GM12864 (cell line): ENCODE results near the gene CD19.
A peak's percentile ranks its signal among the peaks of the same experiment; 100 is the strongest.
"Not testable (repeated sequence)": the region's sequence is repeated elsewhere in the genome, so short reads cannot be mapped to it uniquely, and the experiment has no call there.

Experiments
- DNase-seq: peaks from one replicate; pipeline ENCODE4 v3.0.0-alpha.2; 2011; ENCODE audit warnings: low read depth
- H3K4me3 ChIP-seq: 2 replicates; pipeline ENCODE4 v1.5.1; 2011; ENCODE audit warnings: mild to moderate bottlenecking, low read depth, low read length, control low read depth
- CTCF ChIP-seq: IDR thresholded peaks from 2 replicates; pipeline ENCODE4 v1.5.1; 2011; ENCODE audit warnings: low read depth, mild to moderate bottlenecking, moderate library complexity, low read length, control low read depth, inconsistent platforms; ENCODE audit errors: missing control alignments

The CD19 gene

GRCh38 chr16:28936784-28937155 is 5.0 kb downstream of the CD19 start:
- no peak overlapping the region for H3K4me3 ChIP-seq

GRCh38 chr16:28937222-28937876 is 5.6 kb downstream of the CD19 start:
- no peak overlapping the region for H3K4me3 ChIP-seq
- DNase-seq, result no peak
- no peak for TF ChIP-seq CTCF

More at GRCh38 chr16:28936784-28937155, 5.0 kb downstream of the CD19 start:
- DNase-seq, result no peak
- TF ChIP-seq CTCF, result no peak

DNA sequence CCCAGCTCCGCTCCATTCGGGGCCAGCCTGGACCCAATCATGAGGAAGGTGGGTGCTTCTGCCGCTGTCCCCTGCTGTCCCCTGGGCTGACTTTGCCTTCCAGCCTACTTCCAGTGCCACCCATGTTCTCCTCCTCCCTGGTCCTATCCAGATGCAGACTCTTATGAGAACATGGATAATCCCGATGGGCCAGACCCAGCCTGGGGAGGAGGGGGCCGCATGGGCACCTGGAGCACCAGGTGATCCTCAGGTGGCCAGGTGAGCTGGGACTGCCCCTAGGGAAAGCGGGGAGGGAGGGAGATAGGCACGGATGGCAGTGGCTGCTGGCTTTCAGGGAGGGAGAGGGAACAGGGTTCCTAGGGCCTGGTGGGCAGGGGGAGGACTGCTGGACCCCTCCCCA is 7.0 kb downstream of the CD19 start:
- H3K4me3 ChIP-seq, result no peak overlapping the region
- TF ChIP-seq CTCF, result no peak
- no peak for DNase-seq

DNA sequence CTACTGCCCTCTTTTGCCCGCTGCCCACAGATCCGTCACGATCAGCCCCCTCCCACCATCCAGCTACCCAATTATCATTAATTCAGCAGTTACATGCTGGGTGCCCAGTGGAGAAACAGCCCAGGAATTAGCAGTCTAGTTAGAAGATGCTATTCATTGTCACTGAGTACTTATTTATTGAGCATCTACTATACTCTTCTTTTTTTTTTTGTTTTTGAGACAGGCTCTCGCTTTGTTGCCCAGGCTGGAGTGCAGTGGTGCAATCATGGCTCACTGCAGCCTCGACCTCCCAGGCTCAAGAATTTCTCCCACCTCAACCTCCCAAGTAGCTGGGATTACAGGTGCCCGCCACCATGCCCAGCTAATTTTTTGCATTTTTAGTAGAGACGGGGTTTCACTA is 8.1 kb downstream of the CD19 start:
- not testable (repeated sequence) for H3K4me3 ChIP-seq, DNase-seq

DNA sequence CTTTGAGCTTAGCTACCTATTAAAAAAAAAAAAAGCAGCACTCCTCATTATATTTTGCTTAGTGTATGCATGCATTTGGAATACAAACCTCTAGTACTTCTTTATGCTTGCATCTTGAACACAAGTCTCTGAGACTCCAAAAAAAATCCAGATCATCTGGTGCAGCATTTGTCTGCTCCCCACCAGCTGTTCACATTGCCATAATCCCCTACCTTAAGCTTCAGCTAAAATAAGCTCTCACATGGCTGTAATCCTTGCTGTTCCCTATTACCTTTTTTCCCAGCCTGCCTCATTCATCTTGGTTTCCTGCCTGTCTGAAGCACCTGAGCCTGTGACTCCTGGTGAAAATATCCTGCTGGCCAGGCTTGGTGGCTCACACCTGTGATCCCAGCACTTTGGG is 11.5 kb downstream of the CD19 start:
- no peak for TF ChIP-seq CTCF
- H3K4me3 ChIP-seq, result no peak overlapping the region
- DNase-seq, result no peak

DNA sequence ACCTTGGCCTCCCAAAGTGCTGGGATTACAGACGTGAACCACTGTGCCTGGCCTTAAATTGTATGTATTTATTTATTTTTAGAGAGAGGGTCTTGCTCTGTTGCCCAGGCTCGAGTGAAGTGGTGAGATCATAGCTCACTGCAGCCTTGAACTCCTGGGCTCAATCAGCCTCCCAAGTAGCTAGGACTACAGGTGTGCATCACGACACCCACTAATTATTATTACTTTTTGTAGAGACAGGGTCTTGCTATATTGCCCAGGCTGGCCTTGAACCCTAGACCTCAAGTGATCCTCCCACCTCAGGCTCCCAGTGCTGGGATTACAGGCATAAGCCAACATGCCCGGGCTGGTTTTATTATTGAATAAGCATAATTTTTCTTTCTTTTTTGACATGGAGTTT is 14.9 kb downstream of the CD19 start:
- no peak overlapping the region for H3K4me3 ChIP-seq
- DNase-seq, result no peak
- TF ChIP-seq CTCF, result no peak

- DNase-seq, result peak; percentile 100
- TF ChIP-seq CTCF, result no peak
Observed at GRCh38 chr16:28950648-28951409, 19.1 kb downstream of the CD19 start, which contains the start of gene NFATC2IP. TSS of gene NFATC2IP (plus strand) at chr16:28950937. CDS start at chr16:28951012, 75 bp downstream.

More at GRCh38 chr16:28950648-28951409, 19.1 kb downstream of the CD19 start, which contains the start of gene NFATC2IP:
- peak within 1 kb of the TSS; percentile 99 for H3K4me3 ChIP-seq
